ENCODE data around the gene DHCR7.

Gene DHCR7

GRCh38 chr11:71463331-71464211 lies 15.4 kb upstream of the DHCR7 start:
- H3K4me3 ChIP-seq (ENCODE audit: control insufficient read depth, low read depth, low read length): no peak overlapping the region
- TF ChIP-seq CTCF (conservative IDR thresholded peaks at IDR 0.05; ENCODE audit: control insufficient read depth, insufficient read depth, low read depth, low read length): no peak
- DNase-seq (ENCODE audit: low read depth): no peak

GRCh38 chr11:71462726-71463125 lies 14.5 kb upstream of the DHCR7 start:
- no peak overlapping the region for H3K4me3 ChIP-seq (ENCODE audit: control insufficient read depth, low read depth, low read length)
- no peak for TF ChIP-seq CTCF (conservative IDR thresholded peaks at IDR 0.05; ENCODE audit: control insufficient read depth, insufficient read depth, low read depth, low read length)
- no peak for DNase-seq (ENCODE audit: low read depth)

- TF ChIP-seq CTCF (conservative IDR thresholded peaks at IDR 0.05; ENCODE audit: control insufficient read depth, insufficient read depth, low read depth, low read length): no peak
- no peak overlapping the region for H3K4me3 ChIP-seq (ENCODE audit: control insufficient read depth, low read depth, low read length)
- DNase-seq (ENCODE audit: low read depth): no peak
Observed at GRCh38 chr11:71461696-71462095, 13.5 kb upstream of the DHCR7 start.

DNA sequence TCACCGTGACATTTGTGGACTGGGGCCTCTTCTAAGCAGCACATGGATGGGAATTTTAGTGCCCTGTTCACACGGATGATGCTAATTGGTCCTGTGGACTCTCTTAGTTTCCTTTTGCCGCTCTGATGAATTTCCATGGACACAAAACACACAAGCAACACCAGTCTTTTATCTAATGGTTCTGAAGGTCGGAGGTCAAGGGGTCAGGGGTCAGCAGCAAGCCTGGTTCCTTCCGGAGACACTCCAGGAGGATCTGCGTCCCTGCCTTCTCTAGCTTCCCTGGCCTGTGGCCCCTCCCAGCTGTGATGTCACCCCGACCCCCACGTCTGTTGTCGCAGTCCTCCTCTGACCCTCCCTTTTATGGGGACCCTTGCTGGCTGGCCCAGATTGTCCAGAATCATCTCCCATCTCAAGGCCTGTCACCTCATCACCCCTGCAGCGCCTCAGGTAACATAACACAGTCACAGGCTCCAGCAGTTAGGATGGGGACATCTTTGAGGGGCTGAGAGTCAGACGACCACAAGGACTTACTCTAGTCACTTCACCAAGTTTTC lies 11.7 kb upstream of the DHCR7 start:
- no peak overlapping the region for H3K4me3 ChIP-seq (ENCODE audit: control insufficient read depth, low read depth, low read length)
- DNase-seq (ENCODE audit: low read depth): no peak
- TF ChIP-seq CTCF (conservative IDR thresholded peaks at IDR 0.05; ENCODE audit: control insufficient read depth, insufficient read depth, low read depth, low read length): no peak

GRCh38 chr11:71459076-71459766 lies 11.0 kb upstream of the DHCR7 start:
- no peak for DNase-seq (ENCODE audit: low read depth)
- no peak for TF ChIP-seq CTCF (conservative IDR thresholded peaks at IDR 0.05; ENCODE audit: control insufficient read depth, insufficient read depth, low read depth, low read length)
- H3K4me3 ChIP-seq (ENCODE audit: control insufficient read depth, low read depth, low read length): no peak overlapping the region

DNA sequence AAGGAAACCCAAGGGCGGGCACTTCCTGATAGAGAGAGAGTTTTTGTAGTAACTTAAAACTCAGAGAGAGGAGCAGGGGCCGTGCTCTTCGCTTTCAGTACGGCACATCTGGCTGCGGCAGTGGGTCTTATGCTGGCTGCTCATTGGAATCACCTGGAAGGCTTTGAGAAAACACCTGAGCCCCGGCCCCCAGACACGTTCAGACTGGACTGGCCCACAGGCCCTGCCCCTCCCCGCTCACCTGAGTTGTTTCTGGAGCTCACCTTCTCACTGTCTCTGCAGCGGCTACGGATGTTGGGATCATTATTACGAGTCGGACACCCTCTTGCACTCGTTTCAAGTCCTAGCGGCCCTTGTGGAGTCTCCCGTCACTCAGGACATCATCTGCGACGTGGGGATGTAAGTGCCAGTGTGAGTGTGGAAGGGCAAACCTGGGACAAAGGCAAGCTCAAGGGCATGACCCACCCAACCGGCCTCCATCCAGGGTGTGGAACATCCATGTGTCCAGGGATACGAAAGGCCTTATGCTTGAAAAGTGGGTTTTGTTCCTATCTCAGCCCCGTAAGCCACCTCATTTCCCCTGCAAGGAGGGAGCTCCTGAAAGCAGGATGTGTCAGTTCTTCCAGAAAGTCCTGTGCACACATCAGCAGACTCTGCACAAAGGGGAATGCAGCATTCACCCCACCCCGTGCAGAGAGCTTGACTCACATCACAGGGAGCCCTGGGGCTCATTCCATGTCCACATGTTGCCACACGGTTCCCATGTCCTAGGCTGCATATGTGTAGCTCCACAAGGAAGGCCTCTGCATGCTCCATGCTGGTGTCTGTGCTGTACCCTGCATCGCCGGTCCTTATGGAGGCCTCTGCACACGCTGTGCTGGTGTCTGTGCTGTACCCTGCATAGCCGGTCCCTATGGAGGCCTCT lies 10.2 kb upstream of the DHCR7 start:
- no peak for DNase-seq (ENCODE audit: low read depth)
- TF ChIP-seq CTCF (conservative IDR thresholded peaks at IDR 0.05; ENCODE audit: control insufficient read depth, insufficient read depth, low read depth, low read length): no peak
- no peak overlapping the region for H3K4me3 ChIP-seq (ENCODE audit: control insufficient read depth, low read depth, low read length)
